Tibial nerve (tissue), 4 donors: ENCODE results near the gene WSB2.

Experiments used
- EP300 ChIP-seq, 2 donors: sonication (generic); formaldehyde crosslinking; IDR thresholded peaks; one replicate each; pipeline ENCODE4 v1.6.1; 2017; ENCODE audit warnings: antibody characterized with exemption in 2 of 2, mild to moderate bottlenecking in 1 of 2
- TF ChIP-seq, protein P1 (sequence below), 5 experiments: fragments of 200-600 bp in 3 of 5; fragments of 450-650 bp in 2 of 5; sonication (generic) in 3 of 5; IDR thresholded peaks; one replicate each; pipeline ENCODE4 v1.5.1; 2016 to 2019; ENCODE audit warnings: antibody characterized with exemption in 5 of 5, mild to moderate bottlenecking in 3 of 5, moderate library complexity in 2 of 5

DNA sequence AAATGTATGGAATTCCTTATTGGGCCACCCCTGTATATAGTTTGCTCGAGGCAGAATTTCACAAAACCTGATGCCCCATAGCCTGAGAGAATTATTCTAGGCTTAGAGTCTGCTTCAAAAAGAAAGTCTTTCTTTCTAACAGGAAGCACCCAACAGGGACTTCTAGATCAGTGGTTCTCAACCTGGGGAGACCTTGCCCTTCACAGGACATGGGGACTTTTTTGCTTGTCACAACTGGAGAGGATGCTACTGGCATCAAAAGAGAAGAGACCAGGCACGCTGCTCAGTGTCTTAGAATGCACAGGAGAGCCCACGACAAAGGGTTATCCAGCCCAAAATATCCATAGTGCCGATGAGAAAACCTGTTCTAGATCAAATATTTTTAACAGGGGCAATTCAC is 18.9 kb downstream of the WSB2 start:
- TF ChIP-seq, protein P1, sequence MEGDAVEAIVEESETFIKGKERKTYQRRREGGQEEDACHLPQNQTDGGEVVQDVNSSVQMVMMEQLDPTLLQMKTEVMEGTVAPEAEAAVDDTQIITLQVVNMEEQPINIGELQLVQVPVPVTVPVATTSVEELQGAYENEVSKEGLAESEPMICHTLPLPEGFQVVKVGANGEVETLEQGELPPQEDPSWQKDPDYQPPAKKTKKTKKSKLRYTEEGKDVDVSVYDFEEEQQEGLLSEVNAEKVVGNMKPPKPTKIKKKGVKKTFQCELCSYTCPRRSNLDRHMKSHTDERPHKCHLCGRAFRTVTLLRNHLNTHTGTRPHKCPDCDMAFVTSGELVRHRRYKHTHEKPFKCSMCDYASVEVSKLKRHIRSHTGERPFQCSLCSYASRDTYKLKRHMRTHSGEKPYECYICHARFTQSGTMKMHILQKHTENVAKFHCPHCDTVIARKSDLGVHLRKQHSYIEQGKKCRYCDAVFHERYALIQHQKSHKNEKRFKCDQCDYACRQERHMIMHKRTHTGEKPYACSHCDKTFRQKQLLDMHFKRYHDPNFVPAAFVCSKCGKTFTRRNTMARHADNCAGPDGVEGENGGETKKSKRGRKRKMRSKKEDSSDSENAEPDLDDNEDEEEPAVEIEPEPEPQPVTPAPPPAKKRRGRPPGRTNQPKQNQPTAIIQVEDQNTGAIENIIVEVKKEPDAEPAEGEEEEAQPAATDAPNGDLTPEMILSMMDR (IDR thresholded peaks at IDR 0.05) = no peak
- TF ChIP-seq EP300 (IDR thresholded peaks at IDR 0.05) = no peak
